ENCODE results near the gene NFXL1. TPM values are rescaled to one million over a fixed set of nuclear protein-coding genes. Genes with fewer than 3 reads are reported as not detected.

The NFXL1 gene
- total and polyA plus RNA-seq, 2 experiments from 2014 or later = 8.6 to 14.4 TPM

GRCh38 chr4:47819178-47819577 is 95.2 kb downstream of the NFXL1 start:
- TF ChIP-seq CTCF (IDR thresholded peaks at IDR 0.05; ENCODE audit: low read depth, low read length) = no peak
- Histone ChIP-seq H3K27ac (peak overlapping the region; percentile 31), H3K4me1 (ENCODE audit: low read depth) (peaks cover 41% of the 10 kb centered on the region), H3K9me3 (ENCODE audit: low read depth) (no peaks in the 10 kb centered on the region), H3K36me3 (peaks cover 4% of the 10 kb centered on the region), H3K27me3 (no peaks in the 10 kb centered on the region), H3K4me3 (no peak overlapping the region)
- DNase-seq (ENCODE audit: low read depth in 1 of 2, low spot score in 1 of 2) = no peak

- no peak overlapping the region for H3K27ac ChIP-seq
- H3K4me3 ChIP-seq = no peak overlapping the region
- no peak for TF ChIP-seq CTCF (IDR thresholded peaks at IDR 0.05; ENCODE audit: low read depth, low read length)
- no peaks in the 10 kb centered on the region for H3K27me3 ChIP-seq
- no peaks in the 10 kb centered on the region for H3K9me3 ChIP-seq (ENCODE audit: low read depth)
- peaks cover 41% of the 10 kb centered on the region for H3K4me1 ChIP-seq (ENCODE audit: low read depth)
- no peaks in the 10 kb centered on the region for H3K36me3 ChIP-seq
- no peak for DNase-seq (ENCODE audit: low read depth in 1 of 2, low spot score in 1 of 2)
Observed at GRCh38 chr4:47817275-47817674, 97.1 kb downstream of the NFXL1 start.

DNA sequence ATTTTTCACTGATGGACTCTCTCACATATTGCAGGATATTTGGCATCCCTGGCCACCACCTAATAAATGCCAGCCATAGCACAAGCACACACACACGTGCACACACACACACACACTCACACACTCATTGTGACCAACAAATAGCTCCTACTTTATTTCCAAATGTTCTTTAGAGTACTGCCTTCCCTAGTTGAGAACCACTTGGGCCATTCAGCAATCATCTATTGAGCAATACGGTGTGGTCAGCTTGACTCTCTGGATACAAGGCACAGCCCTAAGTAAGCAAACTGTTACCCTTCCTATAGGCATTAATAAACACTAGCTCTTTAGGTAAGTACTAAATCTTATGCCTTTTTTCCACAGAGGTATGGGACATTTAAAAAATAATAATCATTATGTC is 97.6 kb downstream of the NFXL1 start:
- Histone ChIP-seq H3K4me1 (ENCODE audit: low read depth) (peaks cover 37% of the 10 kb centered on the region), H3K27me3 (no peaks in the 10 kb centered on the region), H3K4me3 (no peak overlapping the region), H3K36me3 (no peaks in the 10 kb centered on the region), H3K9me3 (ENCODE audit: low read depth) (no peaks in the 10 kb centered on the region), H3K27ac (no peak overlapping the region)
- no peak for TF ChIP-seq CTCF (IDR thresholded peaks at IDR 0.05; ENCODE audit: low read depth, low read length)
- no peak for DNase-seq (ENCODE audit: low read depth in 1 of 2, low spot score in 1 of 2)

- DNase-seq (ENCODE audit: low read depth in 1 of 2, low spot score in 1 of 2) = no peak
- Histone ChIP-seq H3K27ac (peak overlapping the region; percentile 24), H3K4me1 (ENCODE audit: low read depth) (peaks cover 55% of the 10 kb centered on the region), H3K9me3 (ENCODE audit: low read depth) (no peaks in the 10 kb centered on the region), H3K27me3 (no peaks in the 10 kb centered on the region), H3K36me3 (no peaks in the 10 kb centered on the region), H3K4me3 (no peak overlapping the region)
- TF ChIP-seq CTCF (IDR thresholded peaks at IDR 0.05; ENCODE audit: low read depth, low read length) = no peak
Observed at GRCh38 chr4:47814618-47815295, 99.6 kb downstream of the NFXL1 start.

DNA sequence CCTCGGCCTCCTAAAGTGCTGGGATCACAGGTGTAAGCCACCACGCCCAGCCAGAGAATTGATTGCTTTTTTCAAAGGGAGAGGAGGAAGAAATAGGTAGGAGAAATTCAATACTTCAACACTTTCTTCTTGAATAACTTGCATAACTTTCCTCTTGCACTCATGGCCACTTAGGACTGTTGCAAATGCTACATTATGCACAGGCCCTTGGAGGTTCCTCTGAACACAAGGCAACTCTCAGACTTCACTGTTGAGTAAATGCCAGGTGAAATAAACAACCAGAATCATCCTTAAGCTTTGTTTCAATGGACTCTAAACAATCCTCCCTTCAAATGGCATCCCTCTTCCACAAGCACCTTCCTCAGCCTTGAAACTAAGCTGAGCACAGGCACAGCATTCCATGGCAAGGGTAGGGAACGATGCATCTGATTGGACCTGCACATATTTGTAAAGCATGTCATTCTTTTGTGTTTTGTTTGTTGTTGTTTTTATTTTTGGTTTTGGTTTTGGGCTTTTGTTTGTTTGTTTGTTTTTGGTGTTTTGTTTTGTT is 104.7 kb downstream of the NFXL1 start:
- H3K27ac ChIP-seq = peak overlapping the region; percentile 75
- H3K36me3 ChIP-seq = peaks cover 9% of the 10 kb centered on the region
- no peaks in the 10 kb centered on the region for H3K9me3 ChIP-seq (ENCODE audit: low read depth)
- peaks cover 45% of the 10 kb centered on the region for H3K4me1 ChIP-seq (ENCODE audit: low read depth)
- no peaks in the 10 kb centered on the region for H3K27me3 ChIP-seq
- TF ChIP-seq CTCF (IDR thresholded peaks at IDR 0.05; ENCODE audit: low read depth, low read length) = no peak
- H3K4me3 ChIP-seq = no peak overlapping the region
- no peak for DNase-seq (ENCODE audit: low read depth in 1 of 2, low spot score in 1 of 2)
